H1 (cell line): ENCODE data around the gene FBXO45.

Experiments used
- RFX5 ChIP-seq: IDR thresholded peaks from 2 replicates; pipeline ENCODE4 v1.6.1; 2011; ENCODE audit warnings: low read depth, low read length, improper control_type of control experiment, borderline replicate concordance
- SIN3A ChIP-seq, 2 experiments: IDR thresholded peaks in 1 of 2; conservative IDR thresholded peaks in 1 of 2; 2 replicates each; pipeline ENCODE4 v1.6.1; 2011 to 2012; ENCODE audit warnings: low read length in 2 of 2, improper control_type of control experiment in 1 of 2, low read depth in 1 of 2, mild to moderate bottlenecking in 1 of 2
- TF ChIP-seq, protein P1 (sequence below), 3 experiments: IDR thresholded peaks; 1 replicate in 2 of 3; 2 replicates in 1 of 3; pipeline versions ENCODE4 v1.5.1 to v1.6.1; 2011; ENCODE audit warnings: low read length in 3 of 3, mild to moderate bottlenecking in 3 of 3, inconsistent platforms in 2 of 3, low read depth in 1 of 3, moderate library complexity in 1 of 3; ENCODE audit not compliant: insufficient read depth in 1 of 3; ENCODE audit errors: control extremely low read depth in 1 of 3

DNA sequence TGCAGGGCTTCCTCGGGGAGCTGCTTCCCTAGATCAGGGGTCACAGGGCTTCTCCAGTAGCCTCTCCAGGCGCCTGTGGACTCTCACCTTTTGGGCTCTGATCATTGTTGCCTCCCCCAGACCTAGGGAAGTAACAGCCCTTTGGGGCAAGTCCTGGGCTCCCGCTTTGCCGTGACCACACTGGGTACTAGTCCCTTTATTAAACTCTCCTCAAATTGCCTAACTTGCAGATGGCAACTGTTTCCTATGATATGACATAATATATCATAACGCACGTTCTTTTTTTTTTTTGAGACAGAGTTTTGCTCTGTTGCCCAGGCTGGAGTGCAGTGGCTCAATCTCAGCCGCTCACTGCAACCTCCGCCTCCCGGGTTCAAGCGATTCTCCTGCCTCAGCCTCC is 53.2 kb downstream of the FBXO45 start:
- TF ChIP-seq, protein P1, sequence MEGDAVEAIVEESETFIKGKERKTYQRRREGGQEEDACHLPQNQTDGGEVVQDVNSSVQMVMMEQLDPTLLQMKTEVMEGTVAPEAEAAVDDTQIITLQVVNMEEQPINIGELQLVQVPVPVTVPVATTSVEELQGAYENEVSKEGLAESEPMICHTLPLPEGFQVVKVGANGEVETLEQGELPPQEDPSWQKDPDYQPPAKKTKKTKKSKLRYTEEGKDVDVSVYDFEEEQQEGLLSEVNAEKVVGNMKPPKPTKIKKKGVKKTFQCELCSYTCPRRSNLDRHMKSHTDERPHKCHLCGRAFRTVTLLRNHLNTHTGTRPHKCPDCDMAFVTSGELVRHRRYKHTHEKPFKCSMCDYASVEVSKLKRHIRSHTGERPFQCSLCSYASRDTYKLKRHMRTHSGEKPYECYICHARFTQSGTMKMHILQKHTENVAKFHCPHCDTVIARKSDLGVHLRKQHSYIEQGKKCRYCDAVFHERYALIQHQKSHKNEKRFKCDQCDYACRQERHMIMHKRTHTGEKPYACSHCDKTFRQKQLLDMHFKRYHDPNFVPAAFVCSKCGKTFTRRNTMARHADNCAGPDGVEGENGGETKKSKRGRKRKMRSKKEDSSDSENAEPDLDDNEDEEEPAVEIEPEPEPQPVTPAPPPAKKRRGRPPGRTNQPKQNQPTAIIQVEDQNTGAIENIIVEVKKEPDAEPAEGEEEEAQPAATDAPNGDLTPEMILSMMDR (IDR thresholded peaks at IDR 0.05; ENCODE audit: control extremely low read depth in 1 of 3, insufficient read depth in 1 of 3, low read depth in 1 of 3, low read length in 3 of 3), result no peak
- TF ChIP-seq RFX5, result no peak
- no peak for TF ChIP-seq SIN3A (conservative IDR thresholded peaks at IDR 0.05 in 1 of 2, IDR thresholded peaks at IDR 0.05 in 1 of 2; ENCODE audit: low read depth in 1 of 2, low read length in 2 of 2)
